Ishikawa (cell line): ENCODE results near the gene FLOT1.

Source experiments
- CEBPB ChIP-seq: IDR thresholded peaks from 2 replicates; pipeline ENCODE4 v1.6.1; 2012
- EP300 ChIP-seq: IDR thresholded peaks from 2 replicates; pipeline ENCODE4 v1.6.1; 2012; ENCODE audit warnings: borderline replicate concordance
- RAD21 ChIP-seq: IDR thresholded peaks from 2 replicates; pipeline ENCODE4 v1.6.1; 2012; ENCODE audit warnings: low read depth
- TCF12 ChIP-seq: IDR thresholded peaks from 2 replicates; pipeline ENCODE4 v1.6.1; 2012; ENCODE audit warnings: low read depth
- TEAD4 ChIP-seq: IDR thresholded peaks from 2 replicates; pipeline ENCODE4 v1.6.1; 2012
- TF ChIP-seq, protein P1 (sequence below): IDR thresholded peaks from 2 replicates; pipeline ENCODE4 v1.6.1; 2012; ENCODE audit warnings: low read depth, mild to moderate bottlenecking
- TF ChIP-seq, protein P2 (sequence below): IDR thresholded peaks from 2 replicates; pipeline ENCODE4 v1.6.1; 2012

DNA sequence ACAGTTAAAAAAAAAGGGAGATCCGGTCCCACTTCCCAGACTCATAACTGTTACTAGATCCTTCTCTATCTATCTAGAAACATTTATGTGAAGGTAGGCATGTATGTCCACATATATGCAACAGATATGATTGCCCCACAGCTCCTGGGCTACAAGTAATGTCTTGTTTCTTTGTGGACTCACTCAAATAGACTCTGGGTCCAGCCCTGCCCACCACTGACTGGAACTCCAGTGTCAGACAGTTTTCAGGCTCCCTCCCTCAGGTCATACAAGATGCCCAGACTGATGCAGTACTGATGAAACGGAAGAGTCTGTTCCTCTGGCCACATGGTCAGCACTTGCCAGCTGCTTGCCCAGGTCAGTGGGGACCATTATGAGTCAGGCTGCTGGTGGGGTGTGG is 32.6 kb upstream of the FLOT1 start:
- TF ChIP-seq CEBPB, result no peak
- TF ChIP-seq, protein P1, sequence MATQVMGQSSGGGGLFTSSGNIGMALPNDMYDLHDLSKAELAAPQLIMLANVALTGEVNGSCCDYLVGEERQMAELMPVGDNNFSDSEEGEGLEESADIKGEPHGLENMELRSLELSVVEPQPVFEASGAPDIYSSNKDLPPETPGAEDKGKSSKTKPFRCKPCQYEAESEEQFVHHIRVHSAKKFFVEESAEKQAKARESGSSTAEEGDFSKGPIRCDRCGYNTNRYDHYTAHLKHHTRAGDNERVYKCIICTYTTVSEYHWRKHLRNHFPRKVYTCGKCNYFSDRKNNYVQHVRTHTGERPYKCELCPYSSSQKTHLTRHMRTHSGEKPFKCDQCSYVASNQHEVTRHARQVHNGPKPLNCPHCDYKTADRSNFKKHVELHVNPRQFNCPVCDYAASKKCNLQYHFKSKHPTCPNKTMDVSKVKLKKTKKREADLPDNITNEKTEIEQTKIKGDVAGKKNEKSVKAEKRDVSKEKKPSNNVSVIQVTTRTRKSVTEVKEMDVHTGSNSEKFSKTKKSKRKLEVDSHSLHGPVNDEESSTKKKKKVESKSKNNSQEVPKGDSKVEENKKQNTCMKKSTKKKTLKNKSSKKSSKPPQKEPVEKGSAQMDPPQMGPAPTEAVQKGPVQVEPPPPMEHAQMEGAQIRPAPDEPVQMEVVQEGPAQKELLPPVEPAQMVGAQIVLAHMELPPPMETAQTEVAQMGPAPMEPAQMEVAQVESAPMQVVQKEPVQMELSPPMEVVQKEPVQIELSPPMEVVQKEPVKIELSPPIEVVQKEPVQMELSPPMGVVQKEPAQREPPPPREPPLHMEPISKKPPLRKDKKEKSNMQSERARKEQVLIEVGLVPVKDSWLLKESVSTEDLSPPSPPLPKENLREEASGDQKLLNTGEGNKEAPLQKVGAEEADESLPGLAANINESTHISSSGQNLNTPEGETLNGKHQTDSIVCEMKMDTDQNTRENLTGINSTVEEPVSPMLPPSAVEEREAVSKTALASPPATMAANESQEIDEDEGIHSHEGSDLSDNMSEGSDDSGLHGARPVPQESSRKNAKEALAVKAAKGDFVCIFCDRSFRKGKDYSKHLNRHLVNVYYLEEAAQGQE, result no peak
- TF ChIP-seq TEAD4, result no peak
- no peak for TF ChIP-seq TCF12
- no peak for TF ChIP-seq RAD21
- TF ChIP-seq, protein P2, sequence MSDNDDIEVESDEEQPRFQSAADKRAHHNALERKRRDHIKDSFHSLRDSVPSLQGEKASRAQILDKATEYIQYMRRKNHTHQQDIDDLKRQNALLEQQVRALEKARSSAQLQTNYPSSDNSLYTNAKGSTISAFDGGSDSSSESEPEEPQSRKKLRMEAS, result no peak
- TF ChIP-seq EP300, result no peak
